K562 (cell line): ENCODE measurements around the gene TRIM62. TPM values are rescaled to one million over a fixed set of nuclear protein-coding genes. Genes with fewer than 3 reads are reported as not detected.

Experiments used
- CHD1 ChIP-seq: fragments of 200-600 bp; sonication (generic); IDR thresholded peaks from one replicate; pipeline ENCODE4 v1.6.1; 2012; ENCODE audit warnings: mild to moderate bottlenecking, moderate library complexity, low read length, inconsistent platforms
- HNRNPK ChIP-seq: fragments of 200-400 bp; formaldehyde crosslinking; IDR thresholded peaks from one replicate; pipeline ENCODE4 v1.6.1; 2018; ENCODE audit warnings: mild to moderate bottlenecking, low read depth, low read length; ENCODE audit not compliant: poor library complexity, severe bottlenecking
- L3MBTL2 ChIP-seq: fragments of 450-650 bp; IDR thresholded peaks from 2 replicates; pipeline ENCODE4 v1.6.1; 2016; ENCODE audit warnings: mild to moderate bottlenecking, moderate library complexity
- MAZ ChIP-seq, 2 experiments: fragments of 450-650 bp in 1 of 2; sonication (generic) in 1 of 2; formaldehyde crosslinking; IDR thresholded peaks in 1 of 2; conservative IDR thresholded peaks in 1 of 2; 2 replicates each; pipeline versions ENCODE4 v1.4.0 to v1.5.0; 2020; ENCODE audit warnings: mild to moderate bottlenecking in 1 of 2, missing genetic modification reagents in 1 of 2
- POLR2A ChIP-seq: fragments of 450-650 bp; conservative IDR thresholded peaks from 2 replicates; pipeline ENCODE4 v1.6.1; 2016
- RBBP5 ChIP-seq: fragments of 200-600 bp; sonication (generic); IDR thresholded peaks from 2 replicates; pipeline ENCODE4 v1.6.1; 2012; ENCODE audit warnings: borderline replicate concordance, mild to moderate bottlenecking, low read length, control low read depth, inconsistent platforms; ENCODE audit not compliant: insufficient read depth, poor library complexity, severe bottlenecking
- RBM15 ChIP-seq: fragments of 200-400 bp; formaldehyde crosslinking; IDR thresholded peaks from 2 replicates; pipeline ENCODE4 v1.6.1; 2018; ENCODE audit warnings: mild to moderate bottlenecking, low read length, moderate library complexity; ENCODE audit not compliant: insufficient read depth
- ZKSCAN3 ChIP-seq: fragments of 250-450 bp; sonication (Bioruptor Pico); IDR thresholded peaks from 2 replicates; pipeline ENCODE4 v1.4.0; 2020
- ZNF507 ChIP-seq: conservative IDR thresholded peaks from 2 replicates; pipeline ENCODE4 v1.6.1; 2017; ENCODE audit warnings: missing genetic modification characterization, missing compliant biosample characterization
- ZNF57 ChIP-seq: fragments of 450-650 bp; formaldehyde crosslinking; IDR thresholded peaks from 2 replicates; pipeline ENCODE4 v1.4.0; 2020; ENCODE audit warnings: mild to moderate bottlenecking, moderate library complexity
- ZNF589 ChIP-seq: fragments of 200-800 bp; sonication (Bioruptor generic); IDR thresholded peaks from 2 replicates; pipeline ENCODE4 v1.6.1; 2016; ENCODE audit warnings: low read depth, missing genetic modification characterization, missing compliant biosample characterization
- polyA plus RNA-seq, 8 experiments: library from polyadenylated mRNA; depleted of rRNA in 4 of 8; stranded (reverse) in 5 of 8; unstranded in 3 of 8; fragments of >200 nt; fragmentation: Nextera tagmentation in 2 of 8; fragmentation: Illumina TruSeq in 1 of 8; extraction: Ambion mirVana in 2 of 8; extraction: Trizol in 1 of 8; gene quantifications; 2 replicates each; pipeline versions ENCODE4 v1.2.1 to v1.2.3, GENCODE V29; 2011 to 2014; ENCODE audit warnings: inconsistent platforms in 1 of 8, missing spikeins in 1 of 8
- total RNA-seq, 7 experiments: library from RNA; depleted of rRNA in 6 of 7; stranded (reverse); fragments of >200 nt in 6 of 7; fragmentation: Illumina TruSeq in 2 of 7; extraction: Trizol in 2 of 7; gene quantifications; 2 replicates each; pipeline versions ENCODE4 v1.2.1 to v1.2.3, GENCODE V29; 2011 to 2021; ENCODE audit warnings: low replicate concordance in 1 of 7
- TF ChIP-seq, protein P1 (sequence below): fragments of 250-450 bp; sonication (Bioruptor Pico); IDR thresholded peaks from 2 replicates; pipeline ENCODE4 v1.8.0; 2022; ENCODE audit warnings: inconsistent platforms
- TF ChIP-seq, protein P2 (sequence below): fragments of 150-350 bp; conservative IDR thresholded peaks from 2 replicates; pipeline ENCODE4 v1.6.1; 2014; ENCODE audit warnings: low read length
- TF ChIP-seq, protein P3 (sequence below): IDR thresholded peaks from 2 replicates; pipeline ENCODE4 v1.6.1; 2012; ENCODE audit warnings: low read depth, low read length, improper control_type of control experiment, borderline replicate concordance
- TF ChIP-seq, protein P4 (sequence below), 2 experiments: fragments of 450-650 bp in 1 of 2; IDR thresholded peaks; 2 replicates each; pipeline ENCODE4 v1.6.1; 2011 to 2017; ENCODE audit warnings: low read depth in 2 of 2, antibody characterized with exemption in 1 of 2, borderline replicate concordance in 1 of 2, low read length in 1 of 2, mild to moderate bottlenecking in 1 of 2, mixed read lengths in 1 of 2; ENCODE audit not compliant: control insufficient read depth in 1 of 2

Gene TRIM62
- total and polyA plus RNA-seq, 9 of the 15 experiments (the other 6 are each of a cell fraction or from before 2014, with no cell fraction given), result 0.18 to 2.3 (median 0.52) TPM

DNA sequence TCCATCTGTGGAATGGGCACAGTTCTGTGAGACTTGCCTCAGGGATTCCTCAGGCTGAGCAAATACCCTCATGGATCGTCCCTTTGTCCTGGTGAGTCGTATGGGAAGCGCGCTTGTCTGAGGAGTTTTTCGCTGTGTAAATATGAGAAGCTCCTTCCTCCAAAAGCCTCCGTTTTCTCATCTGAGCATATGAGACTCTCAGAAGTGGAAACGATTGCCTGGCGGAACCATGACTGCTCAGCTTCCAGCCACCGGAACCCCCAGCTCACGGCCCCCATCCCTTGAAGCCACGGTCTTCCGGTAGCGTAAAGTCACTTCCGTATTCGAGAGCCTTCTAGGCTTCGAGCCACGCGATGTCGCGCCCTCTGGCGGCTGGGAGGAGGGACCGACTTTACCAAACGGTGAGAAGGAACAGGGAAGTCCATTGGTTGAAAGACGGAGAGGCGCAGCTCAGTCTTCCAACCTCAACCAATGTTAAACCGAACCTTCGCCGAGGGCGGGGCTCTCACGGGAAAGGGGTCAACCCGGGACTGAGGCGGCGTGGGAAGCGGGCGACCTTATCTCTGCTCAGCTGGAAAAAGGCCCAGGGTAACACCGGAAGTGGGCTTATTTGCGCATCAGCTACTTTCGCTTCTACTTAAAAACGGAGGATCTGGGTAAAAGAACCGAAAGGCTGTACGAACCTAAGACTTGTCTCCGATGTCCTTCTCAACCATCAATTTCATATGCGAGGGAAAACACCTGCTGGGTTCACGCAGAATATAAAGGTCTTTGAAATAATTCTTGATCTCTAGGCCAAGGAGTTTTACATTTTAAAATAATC, 54.6 kb downstream of the TRIM62 start (continued):
- TF ChIP-seq, protein P1, sequence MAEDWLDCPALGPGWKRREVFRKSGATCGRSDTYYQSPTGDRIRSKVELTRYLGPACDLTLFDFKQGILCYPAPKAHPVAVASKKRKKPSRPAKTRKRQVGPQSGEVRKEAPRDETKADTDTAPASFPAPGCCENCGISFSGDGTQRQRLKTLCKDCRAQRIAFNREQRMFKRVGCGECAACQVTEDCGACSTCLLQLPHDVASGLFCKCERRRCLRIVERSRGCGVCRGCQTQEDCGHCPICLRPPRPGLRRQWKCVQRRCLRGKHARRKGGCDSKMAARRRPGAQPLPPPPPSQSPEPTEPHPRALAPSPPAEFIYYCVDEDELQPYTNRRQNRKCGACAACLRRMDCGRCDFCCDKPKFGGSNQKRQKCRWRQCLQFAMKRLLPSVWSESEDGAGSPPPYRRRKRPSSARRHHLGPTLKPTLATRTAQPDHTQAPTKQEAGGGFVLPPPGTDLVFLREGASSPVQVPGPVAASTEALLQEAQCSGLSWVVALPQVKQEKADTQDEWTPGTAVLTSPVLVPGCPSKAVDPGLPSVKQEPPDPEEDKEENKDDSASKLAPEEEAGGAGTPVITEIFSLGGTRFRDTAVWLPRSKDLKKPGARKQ (CRISPR knock-in tag), result no peak; the same call in 1 of the 2 replicates
- TF ChIP-seq ZNF507, result no peak
- peak; percentile 87 to 93 for TF ChIP-seq MAZ (CRISPR knock-in tag; conservative IDR thresholded peaks at IDR 0.05 in 1 of 2, IDR thresholded peaks at IDR 0.05 in 1 of 2)
- TF ChIP-seq RBM15, result no peak
- no peak for TF ChIP-seq RBBP5
- TF ChIP-seq CHD1, result no peak
- TF ChIP-seq, protein P2, sequence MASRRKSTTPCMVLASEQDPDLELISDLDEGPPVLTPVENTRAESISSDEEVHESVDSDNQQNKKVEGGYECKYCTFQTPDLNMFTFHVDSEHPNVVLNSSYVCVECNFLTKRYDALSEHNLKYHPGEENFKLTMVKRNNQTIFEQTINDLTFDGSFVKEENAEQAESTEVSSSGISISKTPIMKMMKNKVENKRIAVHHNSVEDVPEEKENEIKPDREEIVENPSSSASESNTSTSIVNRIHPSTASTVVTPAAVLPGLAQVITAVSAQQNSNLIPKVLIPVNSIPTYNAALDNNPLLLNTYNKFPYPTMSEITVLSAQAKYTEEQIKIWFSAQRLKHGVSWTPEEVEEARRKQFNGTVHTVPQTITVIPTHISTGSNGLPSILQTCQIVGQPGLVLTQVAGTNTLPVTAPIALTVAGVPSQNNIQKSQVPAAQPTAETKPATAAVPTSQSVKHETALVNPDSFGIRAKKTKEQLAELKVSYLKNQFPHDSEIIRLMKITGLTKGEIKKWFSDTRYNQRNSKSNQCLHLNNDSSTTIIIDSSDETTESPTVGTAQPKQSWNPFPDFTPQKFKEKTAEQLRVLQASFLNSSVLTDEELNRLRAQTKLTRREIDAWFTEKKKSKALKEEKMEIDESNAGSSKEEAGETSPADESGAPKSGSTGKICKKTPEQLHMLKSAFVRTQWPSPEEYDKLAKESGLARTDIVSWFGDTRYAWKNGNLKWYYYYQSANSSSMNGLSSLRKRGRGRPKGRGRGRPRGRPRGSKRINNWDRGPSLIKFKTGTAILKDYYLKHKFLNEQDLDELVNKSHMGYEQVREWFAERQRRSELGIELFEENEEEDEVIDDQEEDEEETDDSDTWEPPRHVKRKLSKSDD, result 0 out of 2 replicates have a peak, but pooled peaks have one; percentile 58
- TF ChIP-seq, protein P3, sequence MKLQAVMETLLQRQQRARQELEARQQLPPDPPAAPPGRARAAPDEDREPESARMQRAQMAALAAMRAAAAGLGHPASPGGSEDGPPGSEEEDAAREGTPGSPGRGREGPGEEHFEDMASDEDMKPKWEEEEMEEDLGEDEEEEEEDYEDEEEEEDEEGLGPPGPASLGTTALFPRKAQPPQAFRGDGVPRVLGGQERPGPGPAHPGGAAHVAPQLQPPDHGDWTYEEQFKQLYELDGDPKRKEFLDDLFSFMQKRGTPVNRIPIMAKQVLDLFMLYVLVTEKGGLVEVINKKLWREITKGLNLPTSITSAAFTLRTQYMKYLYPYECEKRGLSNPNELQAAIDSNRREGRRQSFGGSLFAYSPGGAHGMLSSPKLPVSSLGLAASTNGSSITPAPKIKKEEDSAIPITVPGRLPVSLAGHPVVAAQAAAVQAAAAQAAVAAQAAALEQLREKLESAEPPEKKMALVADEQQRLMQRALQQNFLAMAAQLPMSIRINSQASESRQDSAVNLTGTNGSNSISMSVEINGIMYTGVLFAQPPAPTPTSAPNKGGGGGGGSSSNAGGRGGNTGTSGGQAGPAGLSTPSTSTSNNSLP, result no peak
- peak; percentile 86 for TF ChIP-seq L3MBTL2
- no peak for TF ChIP-seq ZKSCAN3
- no peak for TF ChIP-seq HNRNPK
- peak; percentile 79 for TF ChIP-seq POLR2A
- TF ChIP-seq ZNF589 (CRISPR knock-in tag), result peak; percentile 77; the same call in 1 of the 2 replicates
- TF ChIP-seq ZNF57 (CRISPR knock-in tag), result no peak
- TF ChIP-seq, protein P4, sequence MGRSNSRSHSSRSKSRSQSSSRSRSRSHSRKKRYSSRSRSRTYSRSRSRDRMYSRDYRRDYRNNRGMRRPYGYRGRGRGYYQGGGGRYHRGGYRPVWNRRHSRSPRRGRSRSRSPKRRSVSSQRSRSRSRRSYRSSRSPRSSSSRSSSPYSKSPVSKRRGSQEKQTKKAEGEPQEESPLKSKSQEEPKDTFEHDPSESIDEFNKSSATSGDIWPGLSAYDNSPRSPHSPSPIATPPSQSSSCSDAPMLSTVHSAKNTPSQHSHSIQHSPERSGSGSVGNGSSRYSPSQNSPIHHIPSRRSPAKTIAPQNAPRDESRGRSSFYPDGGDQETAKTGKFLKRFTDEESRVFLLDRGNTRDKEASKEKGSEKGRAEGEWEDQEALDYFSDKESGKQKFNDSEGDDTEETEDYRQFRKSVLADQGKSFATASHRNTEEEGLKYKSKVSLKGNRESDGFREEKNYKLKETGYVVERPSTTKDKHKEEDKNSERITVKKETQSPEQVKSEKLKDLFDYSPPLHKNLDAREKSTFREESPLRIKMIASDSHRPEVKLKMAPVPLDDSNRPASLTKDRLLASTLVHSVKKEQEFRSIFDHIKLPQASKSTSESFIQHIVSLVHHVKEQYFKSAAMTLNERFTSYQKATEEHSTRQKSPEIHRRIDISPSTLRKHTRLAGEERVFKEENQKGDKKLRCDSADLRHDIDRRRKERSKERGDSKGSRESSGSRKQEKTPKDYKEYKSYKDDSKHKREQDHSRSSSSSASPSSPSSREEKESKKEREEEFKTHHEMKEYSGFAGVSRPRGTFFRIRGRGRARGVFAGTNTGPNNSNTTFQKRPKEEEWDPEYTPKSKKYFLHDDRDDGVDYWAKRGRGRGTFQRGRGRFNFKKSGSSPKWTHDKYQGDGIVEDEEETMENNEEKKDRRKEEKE (IDR thresholded peaks at IDR 0.05; ENCODE audit: borderline replicate concordance in 1 of 2, control insufficient read depth in 1 of 2, low read depth in 2 of 2, low read length in 1 of 2), result no peak
